ENCODE results near the gene KCNH4. TPM values are rescaled to one million over a fixed set of nuclear protein-coding genes. Genes with fewer than 3 reads are reported as not detected.
"Not testable (repeated sequence)": the region's sequence is repeated elsewhere in the genome, so short reads cannot be mapped to it uniquely, and the experiment has no call there.

Gene KCNH4
- total RNA-seq, 1 donor from 2014 or later, result not detected

DNA sequence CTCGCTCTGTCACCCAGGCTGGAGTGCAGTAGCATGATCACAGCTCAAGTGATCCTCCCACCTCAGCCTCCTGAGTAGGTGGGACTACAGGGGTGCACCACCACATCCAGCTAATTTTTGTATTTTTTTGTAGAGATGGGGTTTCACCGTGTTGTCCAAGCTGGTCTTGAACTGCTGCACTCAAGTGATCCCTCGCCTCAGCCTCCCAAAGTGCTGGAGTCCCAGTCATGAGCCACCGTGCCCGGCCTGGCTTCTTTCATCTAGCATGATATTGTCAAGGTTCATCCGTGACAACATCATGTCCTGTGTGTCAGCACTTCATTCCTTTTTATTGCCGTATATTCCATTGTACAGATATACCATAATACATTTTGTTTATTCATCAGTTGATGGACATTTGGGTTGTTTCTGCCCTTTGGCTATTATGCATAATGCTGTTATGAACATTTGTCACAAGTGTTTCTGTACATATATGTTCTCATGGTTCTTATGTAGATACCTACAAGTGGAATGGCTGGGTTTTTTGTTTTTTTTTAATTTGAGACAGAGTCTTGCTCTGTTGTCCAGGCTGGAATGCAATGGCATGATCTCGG, 16.7 kb upstream of the KCNH4 start:
- DNase-seq (ENCODE audit: low spot score) (no peak), ATAC-seq (no peak)

DNA sequence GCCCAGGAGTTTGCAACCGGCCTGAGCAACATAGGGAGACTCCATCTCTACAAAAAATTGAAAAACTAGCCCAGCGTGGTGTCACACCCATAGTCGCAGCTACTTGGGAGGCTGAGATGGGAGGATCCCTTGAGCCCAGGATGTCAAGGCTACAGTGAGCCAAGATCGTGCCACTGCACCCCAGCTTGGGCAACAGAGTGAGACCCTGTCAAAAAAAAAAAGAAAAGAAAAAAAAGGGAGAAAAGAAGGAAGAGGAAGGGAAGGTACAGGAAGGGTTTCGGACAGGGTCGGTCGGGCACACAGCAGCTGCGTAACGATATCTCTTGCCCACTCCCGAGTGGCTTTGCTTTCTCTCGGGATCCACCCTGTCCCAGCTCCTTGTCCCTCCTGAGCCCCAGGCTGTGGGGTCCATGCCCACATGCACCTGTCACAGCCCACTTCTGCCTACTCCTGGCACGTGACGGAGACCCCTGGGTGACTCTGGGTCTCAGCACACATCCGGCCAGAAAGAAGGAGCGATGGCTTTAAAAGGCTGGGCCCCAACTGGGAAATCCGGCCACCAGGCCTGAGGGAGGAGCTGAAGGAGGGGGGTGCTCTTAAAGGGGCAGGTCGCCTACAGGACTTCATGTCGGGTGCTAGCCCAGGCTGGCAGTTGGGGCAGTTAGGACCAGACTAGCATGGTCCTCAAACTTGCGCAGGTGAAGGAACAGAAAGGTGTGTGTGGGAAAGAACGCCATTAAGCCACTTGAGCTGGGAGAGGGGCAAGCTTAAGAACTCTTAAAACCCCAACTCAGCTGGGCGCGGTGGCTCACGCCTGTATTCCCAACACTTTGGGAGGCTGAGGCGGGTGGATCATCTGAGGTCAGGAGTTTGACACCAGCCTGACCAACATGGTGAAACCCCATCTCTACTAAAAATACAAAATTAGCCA, 13.3 kb upstream of the KCNH4 start, which contains the start of gene GHDC:
GHDC (minus strand) TSS at position 526 of the 931 bp plus-strand sequence. CDS start 913 bp downstream, outside the sequence.
- peak; percentile 88 for DNase-seq (ENCODE audit: low spot score)
- peak; percentile 98 for ATAC-seq

DNA sequence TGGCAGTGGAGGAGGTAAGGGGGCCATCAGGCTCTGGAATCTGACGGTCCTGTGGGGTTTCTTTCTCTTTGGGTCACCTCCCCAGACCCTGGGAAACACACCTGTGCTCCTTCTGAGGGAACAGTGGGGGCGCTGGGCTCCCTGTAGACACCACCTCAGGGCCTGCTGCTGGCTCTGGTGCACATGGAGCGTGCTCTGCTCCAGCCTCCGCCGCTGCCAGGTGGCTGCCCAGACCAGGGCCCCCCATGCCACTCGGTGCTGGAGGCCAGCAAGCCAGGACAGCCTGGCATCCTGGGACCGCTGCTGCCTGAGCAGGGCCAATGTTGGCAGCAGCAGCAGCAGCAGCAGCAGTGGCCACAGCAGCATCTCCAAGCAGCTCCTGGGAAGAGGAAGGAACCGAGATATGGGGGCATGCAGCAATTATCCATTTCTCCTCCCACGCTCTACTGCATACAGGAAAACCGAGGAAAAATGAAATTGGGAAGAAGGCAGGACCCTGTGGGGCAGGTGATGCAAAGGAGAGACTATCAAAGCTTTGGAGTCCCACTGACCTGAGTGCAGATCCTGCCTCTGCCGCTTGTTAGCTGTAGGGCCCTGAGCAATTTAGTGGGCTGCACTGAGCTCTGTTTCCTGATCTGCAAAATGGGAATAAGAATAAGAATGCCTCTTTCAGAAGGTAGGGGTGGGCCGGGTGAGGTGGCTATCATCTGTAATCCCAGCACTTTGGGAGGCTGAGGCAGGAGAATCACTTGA, 12.4 kb upstream of the KCNH4 start:
- no peak for ATAC-seq

GRCh38 chr17:42192189-42193126, 11.5 kb upstream of the KCNH4 start:
- ATAC-seq (no peak), DNase-seq (ENCODE audit: low spot score) (no peak)

More for the DNA sequence above, 12.4 kb upstream of the KCNH4 start:
- DNase-seq (ENCODE audit: low spot score), result no peak

DNA sequence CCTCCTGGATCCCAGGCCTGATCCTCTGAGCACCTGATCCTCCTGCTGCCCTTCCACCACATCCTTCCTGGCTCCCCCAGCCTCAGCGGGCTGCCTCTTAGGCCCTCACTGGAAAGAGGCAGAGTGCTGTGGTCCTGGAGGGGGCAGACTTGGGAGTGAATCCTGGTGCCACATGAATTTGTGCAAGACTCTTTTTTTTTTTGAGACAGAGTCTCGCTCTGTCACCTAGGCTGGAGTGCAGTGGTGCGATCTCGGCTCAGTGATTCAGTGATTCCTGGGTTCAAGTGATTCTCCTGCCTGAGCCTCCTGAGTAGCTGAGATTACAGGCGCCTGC, 10.3 kb upstream of the KCNH4 start:
- ATAC-seq (no peak), DNase-seq (ENCODE audit: low spot score) (no peak)

- DNase-seq (ENCODE audit: low spot score) (no peak), ATAC-seq (no peak)
These were observed 9.7 kb upstream of the KCNH4 start for GRCh38 chr17:42190491-42191274.

DNA sequence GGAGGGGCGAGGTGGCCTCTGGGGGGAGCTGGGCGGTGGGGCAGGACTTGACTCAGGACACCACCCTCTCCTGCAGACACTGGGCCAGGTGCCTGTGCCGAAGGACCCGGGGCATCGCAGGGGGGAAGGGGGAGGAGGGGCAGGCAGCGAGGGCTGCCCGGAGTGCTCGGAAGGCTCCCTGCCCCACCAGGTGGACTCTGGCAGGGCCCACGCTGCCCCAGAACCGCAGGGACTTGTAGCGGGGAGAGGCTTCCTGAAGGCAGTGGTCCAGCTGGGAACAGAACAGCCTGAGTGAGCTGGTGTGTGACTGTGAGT, 8.7 kb upstream of the KCNH4 start:
- ATAC-seq, result no peak
- DNase-seq (ENCODE audit: low spot score), result no peak

GRCh38 chr17:42188749-42189650, 8.1 kb upstream of the KCNH4 start:
- no peak for ATAC-seq
- no peak for DNase-seq (ENCODE audit: low spot score)

- no peak for ATAC-seq
- DNase-seq (ENCODE audit: low spot score), result no peak
These were observed 6.9 kb upstream of the KCNH4 start for GRCh38 chr17:42187833-42188232.

- not testable (repeated sequence) for ATAC-seq; DNase-seq (ENCODE audit: low spot score)
These were observed 5.2 kb upstream of the KCNH4 start for GRCh38 chr17:42186191-42186590.

- ATAC-seq (no peak), DNase-seq (ENCODE audit: low spot score) (no peak)
These were observed 4.6 kb upstream of the KCNH4 start for GRCh38 chr17:42185621-42185930.

- ATAC-seq (no peak), DNase-seq (ENCODE audit: low spot score) (no peak)
These were observed 4.0 kb upstream of the KCNH4 start, which contains the start of gene HCRT for GRCh38 chr17:42184713-42185620. HCRT (minus strand) TSS chr17:42185452; CDS start chr17:42185365, 87 bp downstream.

- ATAC-seq, result peak; percentile 89
- DNase-seq (ENCODE audit: low spot score), result peak; percentile 72
These were observed 3.1 kb upstream of the KCNH4 start for GRCh38 chr17:42183741-42184711.

DNA sequence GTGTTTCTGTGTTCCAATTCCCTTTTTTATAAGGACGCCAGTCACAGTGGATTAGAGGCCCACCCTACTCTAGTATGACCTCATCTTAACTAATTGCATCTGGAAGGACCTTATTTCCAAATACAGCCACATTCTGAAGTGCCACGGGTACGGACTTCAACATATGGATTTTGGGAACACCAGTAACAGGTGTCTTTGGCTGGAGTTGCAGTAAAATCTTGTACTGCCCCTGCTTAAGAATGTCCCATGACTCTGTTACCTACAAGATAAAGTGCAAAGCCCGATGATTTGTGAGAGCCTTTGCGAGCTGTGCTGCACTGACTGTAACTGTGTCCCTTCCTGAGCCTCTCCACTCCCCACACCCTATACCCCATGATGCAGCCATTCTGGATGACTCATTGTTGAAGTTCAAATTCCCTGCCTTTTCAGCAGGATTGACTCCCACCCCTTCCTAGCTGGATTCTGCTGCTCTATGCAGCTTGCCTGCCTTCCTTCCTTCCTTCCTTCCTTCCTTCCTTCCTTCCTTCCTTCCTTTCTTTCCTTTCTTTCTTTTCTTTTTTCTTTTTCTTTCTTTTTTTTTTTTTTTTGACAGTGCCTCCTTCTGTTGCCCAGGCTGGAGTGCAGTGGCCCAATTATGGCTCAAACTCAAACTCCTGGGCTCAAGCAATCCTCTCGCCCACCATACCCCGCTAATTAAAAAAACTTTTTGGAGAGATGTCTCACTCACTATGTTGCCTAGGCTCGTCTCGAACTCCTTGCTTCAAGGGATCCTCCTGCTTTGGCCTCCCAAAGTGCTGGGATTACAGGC, 2.2 kb upstream of the KCNH4 start:
- DNase-seq (ENCODE audit: low spot score), result no peak
- no peak for ATAC-seq

GRCh38 chr17:42181851-42182207, 887 bp upstream of the KCNH4 start:
- DNase-seq (ENCODE audit: low spot score) (no peak), ATAC-seq (no peak)

- no peak for DNase-seq (ENCODE audit: low spot score)
- ATAC-seq, result no peak
These were observed 476 bp downstream of the KCNH4 start for GRCh38 chr17:42180411-42180921.
